ENCODE results near the gene RUVBL2.

- TF ChIP-seq REST (tag by site-specific recombination; IDR thresholded peaks at IDR 0.05), result no peak
- TF ChIP-seq, protein P1, sequence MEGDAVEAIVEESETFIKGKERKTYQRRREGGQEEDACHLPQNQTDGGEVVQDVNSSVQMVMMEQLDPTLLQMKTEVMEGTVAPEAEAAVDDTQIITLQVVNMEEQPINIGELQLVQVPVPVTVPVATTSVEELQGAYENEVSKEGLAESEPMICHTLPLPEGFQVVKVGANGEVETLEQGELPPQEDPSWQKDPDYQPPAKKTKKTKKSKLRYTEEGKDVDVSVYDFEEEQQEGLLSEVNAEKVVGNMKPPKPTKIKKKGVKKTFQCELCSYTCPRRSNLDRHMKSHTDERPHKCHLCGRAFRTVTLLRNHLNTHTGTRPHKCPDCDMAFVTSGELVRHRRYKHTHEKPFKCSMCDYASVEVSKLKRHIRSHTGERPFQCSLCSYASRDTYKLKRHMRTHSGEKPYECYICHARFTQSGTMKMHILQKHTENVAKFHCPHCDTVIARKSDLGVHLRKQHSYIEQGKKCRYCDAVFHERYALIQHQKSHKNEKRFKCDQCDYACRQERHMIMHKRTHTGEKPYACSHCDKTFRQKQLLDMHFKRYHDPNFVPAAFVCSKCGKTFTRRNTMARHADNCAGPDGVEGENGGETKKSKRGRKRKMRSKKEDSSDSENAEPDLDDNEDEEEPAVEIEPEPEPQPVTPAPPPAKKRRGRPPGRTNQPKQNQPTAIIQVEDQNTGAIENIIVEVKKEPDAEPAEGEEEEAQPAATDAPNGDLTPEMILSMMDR (tag by site-specific recombination; IDR thresholded peaks at IDR 0.05), result no peak
- TF ChIP-seq PRDM1 (tag by site-specific recombination; IDR thresholded peaks at IDR 0.05), result no peak
- TF ChIP-seq ZBTB21 (tag by site-specific recombination; IDR thresholded peaks at IDR 0.05), result no peak
- TF ChIP-seq ZNF175 (tag by site-specific recombination; IDR thresholded peaks at IDR 0.05), result no peak
- no peak for TF ChIP-seq ZNF510 (tag by site-specific recombination; IDR thresholded peaks at IDR 0.05; ENCODE audit: insufficient replicate concordance)
- no peak for TF ChIP-seq ZBTB11 (tag by site-specific recombination; conservative IDR thresholded peaks at IDR 0.05; ENCODE audit: low read depth)
- no peak for TF ChIP-seq YY1 (tag by site-specific recombination; IDR thresholded peaks at IDR 0.05)
- no peak for TF ChIP-seq ATF2 (tag by site-specific recombination; IDR thresholded peaks at IDR 0.05; ENCODE audit: low read depth)
- TF ChIP-seq ZFP69B (tag by site-specific recombination; IDR thresholded peaks at IDR 0.05), result no peak
- TF ChIP-seq ZNF354C (tag by site-specific recombination; IDR thresholded peaks at IDR 0.05; ENCODE audit: borderline replicate concordance, low read depth), result no peak
- no peak for TF ChIP-seq ZNF133 (tag by site-specific recombination; IDR thresholded peaks at IDR 0.05)
Measured at GRCh38 chr19:49016067-49016839, 22.6 kb downstream of the RUVBL2 start.
